ENCODE measurements around the gene MAP3K2. TPM values are rescaled to one million over a fixed set of nuclear protein-coding genes. Genes with fewer than 3 reads are reported as not detected.

MAP3K2 gene
- total and polyA plus RNA-seq, 2 of the 8 experiments (the other 6 are each of a cell fraction or from before 2014, with no cell fraction given), result 2.0 to 23.2 TPM

- Histone ChIP-seq H3K79me2 (ENCODE audit: control insufficient read depth in 1 of 2, insufficient read depth in 2 of 2, low read length in 2 of 2) (no peaks in the 10 kb centered on the region), H2AFZ (ENCODE audit: low read length) (0 out of 2 replicates have a peak overlapping the region, but pooled peaks have one; percentile 4), H3K27ac (ENCODE audit: low read depth, low read length) (no peak overlapping the region), H3K4ac (replicated peaks; ENCODE audit: insufficient read length, low read depth, low read length) (no peak overlapping the region), H2BK5ac (ENCODE audit: low read depth, low read length) (0 out of 2 replicates have a peak overlapping the region, but pooled peaks have one; percentile 66), H3K79me1 (ENCODE audit: low read depth, low read length) (no peaks in the 10 kb centered on the region), H3K9ac (replicated peaks in 1 of 4; ENCODE audit: extremely low read depth in 1 of 4, low read depth in 3 of 4, low read length in 3 of 4) (no peak overlapping the region), H3K14ac (ENCODE audit: insufficient read length) (no peak overlapping the region), H2AK5ac (ENCODE audit: low read depth, low read length) (no peak overlapping the region), H3K23ac (ENCODE audit: insufficient read length) (no peak overlapping the region), H3K27me3 (replicated peaks in 1 of 4; ENCODE audit: control insufficient read depth in 3 of 4, extremely low read depth in 1 of 4, insufficient read depth in 3 of 4, low read length in 3 of 4) (no peaks in the 10 kb centered on the region), H2BK12ac (ENCODE audit: low read depth, low read length) (no peak overlapping the region; the same call in 1 of the 2 replicates), H4K8ac (ENCODE audit: extremely low read depth, insufficient read depth, low read length) (no peak overlapping the region), H3K4me1 (replicated peaks in 1 of 4; ENCODE audit: control insufficient read depth in 3 of 4, insufficient read depth in 4 of 4, low read length in 3 of 4) (peaks cover 0 to 4% (median 2%) of the 10 kb centered on the region in 4 experiments; a peak in 3 of 7 replicates), H3K56ac (replicated peaks; ENCODE audit: insufficient read length, low read depth, low read length) (no peak overlapping the region), H2BK15ac (ENCODE audit: low read length) (no peak overlapping the region), H3K36me3 (ENCODE audit: control insufficient read depth in 2 of 4, insufficient read depth in 4 of 4, low read length in 3 of 4) (no peaks in the 10 kb centered on the region), H3K4me3 (ENCODE audit: extremely low read depth in 1 of 4, insufficient read depth in 2 of 4, low read depth in 3 of 4, low read length in 4 of 4) (peak overlapping the region; percentile 40 to 64 (median 52)), H4K91ac (replicated peaks; ENCODE audit: insufficient read length, low read length) (peak overlapping the region; percentile 45), H4K5ac (ENCODE audit: insufficient read length, low read depth, low read length) (peak overlapping the region; percentile 20), H4K20me1 (replicated peaks in 1 of 2; ENCODE audit: control insufficient read depth in 1 of 2, insufficient read depth in 2 of 2, low read length in 2 of 2) (no peaks in the 10 kb centered on the region), H3K18ac (ENCODE audit: extremely low read depth, low read length) (no peak overlapping the region), H3K23me2 (ENCODE audit: low read depth, low read length) (peaks cover 2% of the 10 kb centered on the region), H3K4me2 (ENCODE audit: insufficient read depth in 1 of 2, low read depth in 2 of 2, low read length in 2 of 2) (peak overlapping the region; percentile 56 to 65), H3K9me3 (ENCODE audit: insufficient read depth in 2 of 2, low read depth in 1 of 2, low read length in 1 of 2) (peaks cover 0 to 4% of the 10 kb centered on the region in 2 experiments; a peak in 1 of 4 replicates), H2BK20ac (ENCODE audit: low read length) (no peak overlapping the region), H2BK120ac (replicated peaks; ENCODE audit: low read depth, low read length) (no peak overlapping the region)
- no peak for FAIRE-seq
- 62% methylated on average over 10 of the region's 10 CpGs; no CpG with 5 or more reads in 1 of the 2 experiments for WGBS, 2 experiments (ENCODE audit: extremely low coverage in 1 of 2, insufficient coverage in 1 of 2, insufficient read length in 1 of 2, insufficient replicate concordance in 2 of 2, low coverage in 1 of 2, low lambda C conversion rate in 2 of 2, missing lambda C conversion rate in 1 of 2)
- TF ChIP-seq ATF3 (IDR thresholded peaks at IDR 0.05; ENCODE audit: insufficient read depth, low read depth, low read length), result no peak
- TF ChIP-seq, protein P1, sequence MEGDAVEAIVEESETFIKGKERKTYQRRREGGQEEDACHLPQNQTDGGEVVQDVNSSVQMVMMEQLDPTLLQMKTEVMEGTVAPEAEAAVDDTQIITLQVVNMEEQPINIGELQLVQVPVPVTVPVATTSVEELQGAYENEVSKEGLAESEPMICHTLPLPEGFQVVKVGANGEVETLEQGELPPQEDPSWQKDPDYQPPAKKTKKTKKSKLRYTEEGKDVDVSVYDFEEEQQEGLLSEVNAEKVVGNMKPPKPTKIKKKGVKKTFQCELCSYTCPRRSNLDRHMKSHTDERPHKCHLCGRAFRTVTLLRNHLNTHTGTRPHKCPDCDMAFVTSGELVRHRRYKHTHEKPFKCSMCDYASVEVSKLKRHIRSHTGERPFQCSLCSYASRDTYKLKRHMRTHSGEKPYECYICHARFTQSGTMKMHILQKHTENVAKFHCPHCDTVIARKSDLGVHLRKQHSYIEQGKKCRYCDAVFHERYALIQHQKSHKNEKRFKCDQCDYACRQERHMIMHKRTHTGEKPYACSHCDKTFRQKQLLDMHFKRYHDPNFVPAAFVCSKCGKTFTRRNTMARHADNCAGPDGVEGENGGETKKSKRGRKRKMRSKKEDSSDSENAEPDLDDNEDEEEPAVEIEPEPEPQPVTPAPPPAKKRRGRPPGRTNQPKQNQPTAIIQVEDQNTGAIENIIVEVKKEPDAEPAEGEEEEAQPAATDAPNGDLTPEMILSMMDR (IDR thresholded peaks at IDR 0.05; ENCODE audit: control extremely low read depth in 1 of 3, insufficient read depth in 1 of 3, low read depth in 1 of 3, low read length in 3 of 3), result peak in 1 of 3 experiments; percentile 25; a peak in 2 of 4 replicates
- TF ChIP-seq RAD21 (IDR thresholded peaks at IDR 0.05 in 1 of 2, conservative IDR thresholded peaks at IDR 0.05 in 1 of 2; ENCODE audit: low read depth in 2 of 2, low read length in 2 of 2), result peak in 1 of 2 experiments; percentile 35; a peak in 2 of 4 replicates
- ChIA-PET CTCF (ENCODE audit: partially characterized antibody) (interaction anchor here (0.6 to 1.5 kb wide), 10 partner anchors 8 to 592 kb away, joined by 3 to 6 read pairs (median 3); partner anchors contain the start of gene IWS1), POLR2A (ENCODE audit: partially characterized antibody) (interaction anchor here (1.1 to 1.6 kb wide), 4 partner anchors 13 to 47 kb away, joined by 3 to 4 read pairs (median 4); no protein-coding TSS in a partner anchor)
- DNase-seq (ENCODE audit: low read depth in 1 of 2, low spot score in 2 of 2), result no peak
Measured at GRCh38 chr2:127408807-127409099, 21.0 kb upstream of the MAP3K2 start.
